Activated CD8-positive, alpha-beta T cell treated with anti-CD3 and anti-CD28 coated beads, Interleukin-2, amount 10 ng/mL, durations not matched to agents 7 days and 5 days (primary cell): Measurements from ENCODE around the gene MSX1. TPM values are rescaled to one million over a fixed set of nuclear protein-coding genes. Genes with fewer than 3 reads are reported as not detected.

Experiments
- ATAC-seq: fragments of 150-1000 bp; cut with Tn5 transposase; one replicate; pipeline ENCODE4 v1.10.0; 2021; ENCODE audit warnings: moderate library complexity
- CTCF ChIA-PET: fragments of 350-600 bp; sonication (Branson Sonifier 250); formaldehyde crosslinking; loops from one replicate; lab custom pipeline; 2021; ENCODE audit warnings: antibody characterized with exemption; lab: Charles Lee
- POLR2A ChIA-PET: fragments of 350-600 bp; sonication (Branson Sonifier 250); formaldehyde crosslinking; loops from one replicate; lab custom pipeline; 2021; ENCODE audit warnings: antibody characterized with exemption; lab: Charles Lee
- DNase-seq: peaks from one replicate; pipeline ENCODE4 v3.0.0-alpha.2; 2020
- H3K27ac Mint-ChIP-seq: one replicate; pipeline ENCODE4 v1.8.0; 2021; ENCODE audit warnings: mild to moderate bottlenecking, mixed read lengths
- H3K27me3 Mint-ChIP-seq: one replicate; pipeline ENCODE4 v1.8.0; 2021; ENCODE audit warnings: low read depth, mixed read lengths
- H3K36me3 Mint-ChIP-seq: one replicate; pipeline ENCODE4 v1.8.0; 2021; ENCODE audit warnings: low read depth, mixed read lengths
- H3K4me1 Mint-ChIP-seq: one replicate; pipeline ENCODE4 v1.8.0; 2021; ENCODE audit warnings: low read depth, mixed read lengths
- H3K4me3 Mint-ChIP-seq: one replicate; pipeline ENCODE4 v1.8.0; 2021; ENCODE audit warnings: mild to moderate bottlenecking, mixed read lengths
- H3K9me3 Mint-ChIP-seq: one replicate; pipeline ENCODE4 v1.8.0; 2022; ENCODE audit warnings: mixed read lengths; ENCODE audit not compliant: insufficient read depth
- total RNA-seq, 2 experiments: library from RNA; stranded (reverse); gene quantifications; one replicate each; pipeline ENCODE4 v1.2.3, GENCODE V29; 2021

The MSX1 gene
- total RNA-seq, 2 experiments from 2014 or later: not detected

DNA sequence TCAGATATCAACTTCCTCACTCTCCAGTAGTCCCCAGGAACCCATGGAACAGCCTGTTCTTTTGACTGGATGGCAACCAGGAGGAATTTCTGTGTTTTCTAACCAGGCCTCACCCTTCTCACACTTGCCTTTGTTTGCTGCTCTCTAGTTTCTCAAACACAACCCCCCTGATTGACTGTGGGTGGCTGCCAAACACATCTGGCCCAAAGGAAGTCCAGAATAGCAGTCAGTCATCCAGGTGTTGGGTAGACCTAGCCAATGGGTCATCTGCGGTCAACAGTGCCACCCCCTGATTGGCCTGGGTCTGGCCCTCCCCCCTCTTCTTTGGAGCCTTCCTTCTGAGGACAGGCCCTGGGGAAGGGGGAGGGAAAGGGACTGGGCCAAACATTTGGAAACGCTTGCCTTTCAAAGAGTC is 53.7 kb downstream of the MSX1 start:
- H3K4me1 Mint-ChIP-seq: no peaks in the 10 kb centered on the region
- H3K9me3 Mint-ChIP-seq: no peaks in the 10 kb centered on the region
- ATAC-seq (no peak), DNase-seq (no peak)
- H3K27me3 Mint-ChIP-seq: peaks cover 6% of the 10 kb centered on the region
- CTCF ChIA-PET: no interaction called here
- no peak overlapping the region for H3K4me3 Mint-ChIP-seq
- POLR2A ChIA-PET: no interaction called here
- no peak overlapping the region for H3K27ac Mint-ChIP-seq
- H3K36me3 Mint-ChIP-seq: no peaks in the 10 kb centered on the region

Other genes with a start within 250 kb of the MSX1 start
- not detected for gene CYTL1, start 159.8 kb downstream of the MSX1 start, total RNA-seq
- not detected for gene STK32B, start 191.8 kb downstream of the MSX1 start, total RNA-seq